CD4-positive, alpha-beta memory T cell (primary cell): ENCODE data around the gene DAAM1. TPM values are rescaled to one million over a fixed set of nuclear protein-coding genes. Genes with fewer than 3 reads are reported as not detected.

Experiments
- CTCF ChIA-PET: fragments of 350-600 bp; sonication (Branson Sonifier 250); formaldehyde crosslinking; loops from one replicate; lab custom pipeline; 2021; ENCODE audit warnings: inconsistent platforms; ENCODE audit not compliant: partially characterized antibody; lab: Charles Lee
- POLR2A ChIA-PET: fragments of 350-600 bp; sonication (Branson Sonifier 250); formaldehyde crosslinking; loops from one replicate; lab custom pipeline; 2021; ENCODE audit not compliant: partially characterized antibody; lab: Charles Lee
- DNase-seq, 5 donors: peaks; one replicate each; pipeline versions ENCODE4 v3.0.0 to v3.0.0-alpha.2; 2020 to 2022; ENCODE audit warnings: mixed read lengths in 1 of 5
- H3K27ac ChIP-seq: one replicate; pipeline ENCODE4 v1.7.0; 2013; ENCODE audit warnings: low read depth, low read length
- H3K27me3 ChIP-seq: 2 replicates; pipeline ENCODE4 v1.7.0; 2013; ENCODE audit warnings: mild to moderate bottlenecking, low read length, moderate library complexity; ENCODE audit not compliant: insufficient read depth
- H3K36me3 ChIP-seq: 2 replicates; pipeline ENCODE4 v1.7.0; 2013; ENCODE audit warnings: mild to moderate bottlenecking, low read length, moderate library complexity; ENCODE audit not compliant: insufficient read depth
- H3K4me1 ChIP-seq: 2 replicates; pipeline ENCODE4 v1.7.0; 2013; ENCODE audit warnings: mild to moderate bottlenecking, low read length, moderate library complexity; ENCODE audit not compliant: insufficient read depth
- H3K4me3 ChIP-seq, 2 donors: one replicate each; pipeline ENCODE4 v1.7.0; 2013; ENCODE audit warnings: low read length in 2 of 2, mild to moderate bottlenecking in 1 of 2
- H3K9me3 ChIP-seq, 2 donors: one replicate each; pipeline ENCODE4 v1.7.0; 2013; ENCODE audit warnings: low read length in 2 of 2, control low read depth in 1 of 2; ENCODE audit not compliant: control insufficient read depth in 1 of 2
- H3K27ac Mint-ChIP-seq, 7 donors: one replicate each; pipeline ENCODE4 v1.8.0; 2020 to 2021; ENCODE audit warnings: mixed read lengths in 7 of 7, mild to moderate bottlenecking in 6 of 7, inconsistent platforms in 3 of 7, moderate library complexity in 3 of 7
- H3K27me3 Mint-ChIP-seq, 2 donors: one replicate each; pipeline ENCODE4 v1.8.0; 2020 to 2021; ENCODE audit warnings: mixed read lengths in 2 of 2
- H3K36me3 Mint-ChIP-seq, 2 donors: one replicate each; pipeline ENCODE4 v1.8.0; 2020 to 2021; ENCODE audit warnings: mixed read lengths in 2 of 2, inconsistent platforms in 1 of 2, mild to moderate bottlenecking in 1 of 2
- H3K4me1 Mint-ChIP-seq, 4 donors: one replicate each; pipeline ENCODE4 v1.8.0; 2020 to 2021; ENCODE audit warnings: mixed read lengths in 4 of 4, mild to moderate bottlenecking in 1 of 4
- H3K4me3 Mint-ChIP-seq, 8 donors: one replicate each; pipeline ENCODE4 v1.8.0; 2020 to 2021; ENCODE audit warnings: mixed read lengths in 8 of 8, mild to moderate bottlenecking in 7 of 8, moderate library complexity in 6 of 8, inconsistent platforms in 3 of 8
- H3K9me3 Mint-ChIP-seq, 8 donors: one replicate each; pipeline ENCODE4 v1.8.0; 2020 to 2021; ENCODE audit warnings: mixed read lengths in 8 of 8, mild to moderate bottlenecking in 5 of 8, inconsistent platforms in 3 of 8, moderate library complexity in 1 of 8
- intact Hi-C: fragments of 100-400 bp; cut with micrococcal nuclease; formaldehyde crosslinking; loops from one replicate; pipeline ENCODE4 v1.15.1; 2023
- polyA plus RNA-seq, 2 donors: library from polyadenylated mRNA; unstranded; fragments of 300-500 nt; fragmentation: Illumina TruSeq; gene quantifications; one replicate each; pipeline ENCODE4 v1.2.3, GENCODE V29; 2021
- total RNA-seq, 2 experiments: library from RNA; stranded (reverse); gene quantifications; one replicate each; pipeline ENCODE4 v1.2.3, GENCODE V29; 2021

DAAM1 gene
- total RNA-seq: 10 to 100 TPM; 25.5 to 25.6 TPM
- 10 to 100 TPM in 1 of 2 donors, 1 to 10 TPM in 1; 5.4 to 14.5 TPM for polyA plus RNA-seq

- Mint-ChIP-seq H3K9me3 (peaks cover 0 to 5% (median 0%) of the 10 kb centered on the region in 8 donors), H3K27ac (peak within 1 kb of the TSS; percentile 84 to 99 (median 98)), H3K4me1 (peaks cover 12 to 32% (median 14%) of the 10 kb centered on the region in 4 donors), H3K36me3 (peaks cover 0 to 16% of the 10 kb centered on the region in 2 donors), H3K4me3 (peak within 1 kb of the TSS; percentile 95 to 100 (median 98)), H3K27me3 (peaks cover 0 to 7% of the 10 kb centered on the region in 2 donors)
- no peaks in the 10 kb centered on the region for H3K36me3 ChIP-seq
- ChIA-PET CTCF (interaction anchor here (1.2 to 3.7 kb wide), 5 partner anchors 34 to 255 kb away, joined by 3 to 18 read pairs (median 6); no protein-coding TSS in a partner anchor), POLR2A (interaction anchor here (0.6 to 3.0 kb wide), 22 partner anchors 10 to 1060 kb away, joined by 3 to 24 read pairs (median 4); partner anchors contain the start of genes DHRS7, GPR135, JKAMP and KIAA0586)
- peak within 1 kb of the TSS; percentile 88 for H3K27ac ChIP-seq
- no peaks in the 10 kb centered on the region for H3K9me3 ChIP-seq
- intact Hi-C loops: loop anchor here (1.0 to 5.0 kb wide), 10 partner anchors 34 to 1796 kb away; partner anchors contain the start of genes CCDC175, DHRS7, GPR135 and JKAMP
- peak; percentile 94 to 99 (median 98) for DNase-seq
- peak within 1 kb of the TSS; percentile 82 to 84 for H3K4me3 ChIP-seq
- H3K27me3 ChIP-seq: peaks cover 5% of the 10 kb centered on the region
- H3K4me1 ChIP-seq: peaks cover 16% of the 10 kb centered on the region
These were observed at the start of gene DAAM1 for GRCh38 chr14:59188461-59189090. Gene DAAM1 (plus strand): TSS chr14:59188667. CDS start chr14:59263478, 74,811 bp downstream.

- CTCF ChIA-PET: no interaction called here
- no peaks in the 10 kb centered on the region for H3K27me3 ChIP-seq
- H3K4me1 ChIP-seq: no peaks in the 10 kb centered on the region
- no peaks in the 10 kb centered on the region for H3K9me3 Mint-ChIP-seq
- POLR2A ChIA-PET: no interaction called here
- peaks cover 0 to 2% (median 0%) of the 10 kb centered on the region in 4 donors for H3K4me1 Mint-ChIP-seq
- no peak overlapping the region for H3K27ac Mint-ChIP-seq
- intact Hi-C loops: no loop called here
- H3K4me3 ChIP-seq: no peak overlapping the region
- no peak for DNase-seq
- no peaks in the 10 kb centered on the region for H3K9me3 ChIP-seq
- peaks cover 2% of the 10 kb centered on the region in 2 donors for H3K27me3 Mint-ChIP-seq
- no peaks in the 10 kb centered on the region for H3K36me3 ChIP-seq
- no peak overlapping the region for H3K27ac ChIP-seq
- H3K36me3 Mint-ChIP-seq: no peaks in the 10 kb centered on the region
- H3K4me3 Mint-ChIP-seq: no peak overlapping the region
These were observed 49.1 kb upstream of the DAAM1 start for GRCh38 chr14:59139324-59139723.

DNA sequence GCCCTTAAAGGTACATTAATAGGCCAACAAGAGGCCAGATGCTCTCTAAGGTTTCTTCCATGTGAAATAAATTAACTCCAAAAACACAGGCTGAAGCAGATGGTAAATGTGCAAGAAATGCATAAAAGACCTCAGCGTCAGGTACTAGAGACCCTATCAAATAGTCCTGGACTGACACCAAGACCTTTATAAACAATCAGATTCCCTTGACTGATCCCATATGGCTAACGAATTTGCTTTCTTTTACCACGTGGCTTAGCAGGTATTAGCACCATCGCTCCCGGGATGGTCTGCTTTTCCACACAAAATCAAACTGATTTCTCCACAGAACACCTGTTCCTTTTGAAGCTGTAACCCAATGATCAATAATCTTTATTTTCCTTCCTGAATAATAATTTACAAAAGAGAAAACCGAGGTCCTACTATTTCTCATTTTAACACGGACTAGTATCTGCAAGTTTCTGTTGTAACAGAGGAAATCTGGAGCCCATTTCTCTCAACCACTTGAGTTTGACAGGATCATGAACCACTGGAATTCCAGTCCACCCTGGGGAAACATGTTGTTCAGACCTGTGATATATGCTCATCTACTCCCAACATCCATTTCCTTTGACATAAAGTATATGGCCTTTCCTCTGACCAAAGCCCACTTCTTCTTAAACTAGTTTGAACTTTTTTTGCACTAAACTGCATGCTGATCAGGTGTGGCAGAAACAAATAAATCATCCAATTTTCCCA is 48.2 kb upstream of the DAAM1 start:
- Histone ChIP-seq H3K4me1 (no peaks in the 10 kb centered on the region), H3K27ac (no peak overlapping the region), H3K36me3 (no peaks in the 10 kb centered on the region), H3K9me3 (no peaks in the 10 kb centered on the region), H3K4me3 (no peak overlapping the region), H3K27me3 (no peaks in the 10 kb centered on the region)
- no peak overlapping the region for H3K4me3 Mint-ChIP-seq
- peak overlapping the region in 1 of 7 donors; percentile 3 for H3K27ac Mint-ChIP-seq
- peaks cover 0 to 2% of the 10 kb centered on the region in 2 donors for H3K27me3 Mint-ChIP-seq
- H3K36me3 Mint-ChIP-seq: no peaks in the 10 kb centered on the region
- H3K9me3 Mint-ChIP-seq: no peaks in the 10 kb centered on the region
- intact Hi-C loops: no loop called here
- CTCF ChIA-PET: interaction anchor here (0.8 kb wide), 1 partner anchor 9 kb away, joined by 3 read pairs; no protein-coding TSS in a partner anchor
- POLR2A ChIA-PET: no interaction called here
- H3K4me1 Mint-ChIP-seq: peaks cover 0 to 2% (median 0%) of the 10 kb centered on the region in 4 donors
- no peak for DNase-seq

DNA sequence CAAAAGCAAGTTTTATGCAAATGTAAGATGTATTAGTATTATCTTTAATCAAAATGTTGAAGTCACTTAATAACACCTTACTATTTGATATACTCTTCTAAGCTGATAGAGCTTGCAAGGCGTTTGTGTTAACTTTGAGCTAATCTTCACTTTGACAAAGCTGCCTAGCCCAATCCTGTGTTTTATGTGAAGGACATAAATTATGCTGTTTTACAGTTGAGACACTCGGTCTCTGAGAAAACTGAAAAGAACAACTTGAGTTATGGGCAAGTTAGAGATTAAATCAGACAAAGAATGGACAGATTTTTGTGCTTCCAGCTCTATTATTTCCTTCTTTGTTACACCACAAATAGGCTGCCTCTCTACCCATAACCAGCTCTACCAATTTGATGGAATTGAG is 42.0 kb upstream of the DAAM1 start:
- no peaks in the 10 kb centered on the region for H3K9me3 ChIP-seq
- no peak for DNase-seq
- H3K27me3 Mint-ChIP-seq: peaks cover 0 to 5% of the 10 kb centered on the region in 2 donors
- no peaks in the 10 kb centered on the region for H3K4me1 ChIP-seq
- no peaks in the 10 kb centered on the region for H3K9me3 Mint-ChIP-seq
- H3K36me3 ChIP-seq: no peaks in the 10 kb centered on the region
- H3K27me3 ChIP-seq: no peaks in the 10 kb centered on the region
- ChIA-PET POLR2A (interaction anchor here (1.2 kb wide), 1 partner anchor 42 kb away, joined by 3 read pairs; the partner anchor contains the start of gene DAAM1), CTCF (no interaction called here)
- intact Hi-C loops: no loop called here
- no peak overlapping the region for H3K4me3 Mint-ChIP-seq
- H3K4me3 ChIP-seq: no peak overlapping the region
- H3K27ac ChIP-seq: no peak overlapping the region
- H3K4me1 Mint-ChIP-seq: peaks cover 2 to 6% (median 4%) of the 10 kb centered on the region in 4 donors
- H3K27ac Mint-ChIP-seq: no peak overlapping the region
- H3K36me3 Mint-ChIP-seq: peaks cover 0 to 5% of the 10 kb centered on the region in 2 donors

DNA sequence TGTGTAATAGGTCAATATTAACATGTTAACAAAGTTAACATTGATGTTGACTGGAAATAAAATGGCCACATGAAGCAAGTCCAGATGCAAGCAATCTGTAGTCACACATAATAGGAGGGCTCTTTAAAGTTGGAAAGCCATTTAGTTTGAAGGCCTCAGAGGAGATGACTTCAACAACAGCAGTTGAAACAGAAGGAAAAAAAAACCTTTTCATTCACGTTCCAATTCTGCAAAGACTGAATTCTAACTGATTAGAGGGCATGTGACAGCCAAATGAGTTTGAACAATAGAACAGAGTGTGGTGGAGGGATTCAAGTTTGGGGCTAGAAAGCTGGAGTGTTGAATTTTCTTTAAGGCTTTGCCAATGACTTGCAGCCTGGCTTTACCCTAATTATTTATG is 41.5 kb upstream of the DAAM1 start:
- H3K4me3 ChIP-seq: no peak overlapping the region
- Mint-ChIP-seq H3K4me1 (peaks cover under 1 to 7% (median 5%) of the 10 kb centered on the region in 4 donors), H3K9me3 (no peaks in the 10 kb centered on the region), H3K36me3 (peaks cover 0 to 8% of the 10 kb centered on the region in 2 donors), H3K27me3 (peaks cover 0 to 3% of the 10 kb centered on the region in 2 donors), H3K4me3 (no peak overlapping the region), H3K27ac (no peak overlapping the region)
- intact Hi-C loops: no loop called here
- POLR2A ChIA-PET: interaction anchor here (1.2 kb wide), 1 partner anchor 42 kb away, joined by 3 read pairs; the partner anchor contains the start of gene DAAM1
- H3K9me3 ChIP-seq: no peaks in the 10 kb centered on the region
- DNase-seq: no peak
- H3K36me3 ChIP-seq: no peaks in the 10 kb centered on the region
- H3K27me3 ChIP-seq: no peaks in the 10 kb centered on the region
- H3K27ac ChIP-seq: no peak overlapping the region
- CTCF ChIA-PET: no interaction called here
- H3K4me1 ChIP-seq: no peaks in the 10 kb centered on the region

- Histone ChIP-seq H3K27me3 (no peaks in the 10 kb centered on the region), H3K27ac (no peak overlapping the region), H3K4me3 (no peak overlapping the region), H3K4me1 (peaks cover 3% of the 10 kb centered on the region), H3K36me3 (no peaks in the 10 kb centered on the region), H3K9me3 (no peaks in the 10 kb centered on the region)
- Mint-ChIP-seq H3K36me3 (peaks cover 1 to 11% of the 10 kb centered on the region in 2 donors), H3K4me1 (peaks cover under 1 to 14% (median 7%) of the 10 kb centered on the region in 4 donors), H3K4me3 (no peak overlapping the region), H3K27ac (no peak overlapping the region), H3K27me3 (peaks cover 0 to 2% of the 10 kb centered on the region in 2 donors), H3K9me3 (no peaks in the 10 kb centered on the region)
- POLR2A ChIA-PET: no interaction called here
- intact Hi-C loops: no loop called here
- no peak for DNase-seq
- CTCF ChIA-PET: interaction anchor here (1.4 kb wide), 1 partner anchor 13 kb away, joined by 3 read pairs; no protein-coding TSS in a partner anchor
These were observed 40.0 kb upstream of the DAAM1 start for GRCh38 chr14:59148334-59148900.
